Mesodermal cell (in vitro differentiated cells): ENCODE results near the gene POR.

Source experiments
- H3K27ac ChIP-seq: 2 replicates; pipeline ENCODE4 v1.7.0; 2013; ENCODE audit warnings: mild to moderate bottlenecking, low read depth, low read length, moderate library complexity; ENCODE audit not compliant: severe bottlenecking
- H3K36me3 ChIP-seq: 2 replicates; pipeline ENCODE4 v1.7.1; 2013; ENCODE audit warnings: mild to moderate bottlenecking, low read length, moderate library complexity; ENCODE audit not compliant: control insufficient read depth, insufficient read depth
- H3K4me1 ChIP-seq: one replicate; pipeline ENCODE4 v1.7.1; 2013; ENCODE audit warnings: mild to moderate bottlenecking, low read length; ENCODE audit not compliant: insufficient read depth, control insufficient read depth, poor library complexity, severe bottlenecking
- H3K4me3 ChIP-seq: 2 replicates; pipeline ENCODE4 v1.7.0; 2013; ENCODE audit warnings: low read length, control low read depth, mild to moderate bottlenecking; ENCODE audit not compliant: insufficient read depth, poor library complexity, severe bottlenecking; ENCODE audit errors: extremely low read depth
- H3K9me3 ChIP-seq: 2 replicates; pipeline ENCODE4 v1.7.1; 2013; ENCODE audit warnings: mild to moderate bottlenecking, low read length, moderate library complexity; ENCODE audit not compliant: control insufficient read depth
- WGBS, 2 experiments: methylation state at CpG; one replicate each; pipeline ENCODE4 v1.1.5; 2013; ENCODE audit warnings: missing lambda C conversion rate in 2 of 2; ENCODE audit not compliant: insufficient coverage in 2 of 2; 5-methylcytosine and 5-hydroxymethylcytosine counted together

POR gene

DNA sequence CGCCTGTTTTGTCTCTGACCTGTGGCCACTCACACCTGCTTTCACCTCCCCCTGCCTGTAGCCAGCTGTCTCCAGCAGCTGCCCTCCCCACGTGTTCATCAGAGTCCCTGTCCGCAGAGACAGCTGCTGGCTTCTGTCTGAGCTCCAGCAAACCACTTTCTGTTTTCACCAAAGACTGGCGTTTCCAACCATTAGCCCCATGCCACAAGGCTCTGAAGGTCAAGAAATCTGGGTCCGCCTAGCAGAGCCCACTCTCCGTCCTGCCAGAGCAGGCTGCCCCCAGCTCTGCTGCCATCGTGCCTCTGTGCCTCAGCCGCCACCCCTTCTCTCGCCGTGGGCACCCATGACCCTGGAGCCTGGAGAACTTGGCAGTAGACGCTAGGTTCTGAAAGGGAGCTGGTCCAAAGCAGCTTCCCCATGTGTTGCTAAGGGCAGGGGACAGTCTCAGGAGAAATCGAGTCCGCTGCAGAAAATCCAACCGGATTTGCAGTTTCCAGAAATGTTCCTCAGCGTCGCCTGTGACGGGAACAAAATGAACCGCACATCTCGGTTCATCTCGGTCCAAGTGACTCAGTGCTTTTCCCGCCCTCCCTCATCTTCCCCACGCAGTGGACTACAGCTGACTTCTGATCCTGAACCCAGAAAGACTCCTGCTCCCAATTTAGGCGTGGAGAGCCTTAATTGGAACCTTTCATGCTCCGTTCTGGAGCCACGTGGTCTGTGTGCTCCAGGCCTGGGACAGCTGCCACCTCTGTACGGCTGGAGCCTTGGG lies 51.4 kb downstream of the POR start:
- peaks cover 4% of the 10 kb centered on the region for H3K4me1 ChIP-seq
- WGBS, 2 experiments, result 94% methylated on average over 24 to 26 of the region's 26 CpGs
- peaks cover 24% of the 10 kb centered on the region for H3K36me3 ChIP-seq
- no peaks in the 10 kb centered on the region for H3K9me3 ChIP-seq
- H3K4me3 ChIP-seq, result no peak overlapping the region
- no peak overlapping the region for H3K27ac ChIP-seq

DNA sequence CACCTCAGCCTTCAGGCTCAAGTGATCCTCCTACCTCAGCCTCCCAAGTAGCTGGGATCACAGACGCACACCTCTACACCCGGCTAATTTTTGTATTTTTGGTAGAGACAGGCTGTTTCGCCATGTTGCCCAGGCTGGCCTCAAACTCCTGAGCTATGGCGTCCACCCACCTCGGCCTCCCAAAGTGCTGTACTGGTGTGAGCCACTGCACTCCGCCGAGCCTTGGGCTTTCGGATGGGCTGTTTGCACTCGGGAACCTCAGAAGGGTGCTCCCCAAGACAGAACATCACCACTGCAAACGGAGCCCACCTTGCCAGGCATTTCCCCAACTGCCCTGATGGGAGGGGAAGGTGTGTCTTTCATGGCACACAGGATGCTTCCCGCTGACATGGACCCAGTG lies 52.1 kb downstream of the POR start:
- H3K36me3 ChIP-seq, result peaks cover 22% of the 10 kb centered on the region
- H3K27ac ChIP-seq, result no peak overlapping the region
- H3K4me3 ChIP-seq, result no peak overlapping the region
- peaks cover 4% of the 10 kb centered on the region for H3K4me1 ChIP-seq
- no peaks in the 10 kb centered on the region for H3K9me3 ChIP-seq
- 88 to 96% methylated on average over 9 to 10 of the region's 11 CpGs for WGBS, 2 experiments

DNA sequence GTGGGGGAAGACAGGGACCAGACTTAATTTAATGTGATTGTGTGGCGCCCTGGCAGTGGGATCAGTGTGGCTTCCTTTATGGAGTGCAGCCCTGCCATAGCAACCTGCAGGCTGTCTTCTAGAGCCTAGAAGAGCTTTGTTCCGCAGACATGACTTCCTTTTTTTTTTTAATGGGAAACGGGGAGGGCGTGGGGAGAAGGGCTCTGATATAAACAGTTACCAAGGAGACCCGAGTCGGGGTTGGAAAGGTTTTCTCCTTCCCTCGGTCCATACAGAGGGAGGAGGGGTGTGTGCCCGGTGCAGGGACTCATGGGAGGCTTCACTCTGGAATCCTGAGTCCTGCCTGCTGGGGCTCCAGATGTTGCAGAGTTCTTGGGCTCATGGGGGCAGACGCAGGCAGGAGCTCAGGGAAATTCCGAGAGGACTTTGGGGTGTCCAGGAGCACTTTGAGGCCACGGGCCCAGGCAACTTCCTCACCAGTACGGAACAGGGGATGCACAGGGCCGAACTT lies 52.6 kb downstream of the POR start:
- Histone ChIP-seq H3K36me3 (peaks cover 24% of the 10 kb centered on the region), H3K4me1 (peaks cover 4% of the 10 kb centered on the region), H3K27ac (no peak overlapping the region), H3K4me3 (no peak overlapping the region), H3K9me3 (no peaks in the 10 kb centered on the region)
- 87 to 94% methylated on average over 9 to 10 of the region's 13 CpGs for WGBS, 2 experiments

DNA sequence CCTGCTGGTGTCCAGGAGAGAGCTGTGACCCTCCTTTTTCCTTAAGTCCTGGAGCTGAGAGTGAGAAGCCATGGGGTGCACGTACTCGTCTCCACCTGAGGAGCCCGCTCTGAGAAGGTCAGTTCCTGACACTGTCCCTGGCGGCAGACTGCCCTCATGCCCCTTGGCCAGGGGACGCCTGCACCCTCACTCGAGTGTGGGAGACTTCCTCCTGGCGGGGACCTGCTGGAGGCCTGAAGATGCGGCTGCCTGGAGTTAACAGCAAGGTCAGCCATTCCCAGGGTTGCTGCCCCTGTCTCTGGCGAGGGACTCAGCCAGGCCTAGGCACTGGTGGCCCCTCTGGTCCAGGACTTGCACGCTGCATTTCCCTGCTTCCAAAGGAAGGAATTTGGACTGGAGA lies 53.1 kb downstream of the POR start:
- no peak overlapping the region for H3K27ac ChIP-seq
- WGBS, 2 experiments, result 85 to 88% methylated on average over 9 to 10 of the region's 10 CpGs
- H3K4me1 ChIP-seq, result peaks cover 4% of the 10 kb centered on the region
- H3K9me3 ChIP-seq, result no peaks in the 10 kb centered on the region
- no peak overlapping the region for H3K4me3 ChIP-seq
- peaks cover 28% of the 10 kb centered on the region for H3K36me3 ChIP-seq

DNA sequence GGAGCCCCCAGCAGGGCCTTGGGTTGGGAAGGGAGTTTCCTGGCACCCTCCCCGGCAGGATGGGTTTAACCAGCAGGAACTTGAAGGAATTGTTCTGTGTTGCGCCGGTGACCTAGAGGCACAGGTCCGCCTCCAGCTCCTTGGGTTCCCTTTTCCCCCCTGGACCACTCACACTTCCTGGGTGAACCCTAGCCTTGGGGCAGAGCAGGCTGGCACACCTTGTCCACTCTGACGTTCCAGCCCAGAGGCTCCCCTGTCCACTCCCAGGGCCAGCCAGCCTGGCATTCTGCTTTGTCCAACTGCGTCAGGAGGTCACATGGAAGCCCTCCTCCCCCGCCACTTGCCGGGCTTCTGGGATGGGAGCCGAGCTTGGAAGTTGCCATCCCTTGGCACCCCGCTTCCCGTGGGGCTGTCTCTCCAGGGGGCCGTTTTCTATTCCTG lies 53.6 kb downstream of the POR start:
- Histone ChIP-seq H3K9me3 (no peaks in the 10 kb centered on the region), H3K36me3 (peaks cover 30% of the 10 kb centered on the region), H3K4me3 (no peak overlapping the region), H3K4me1 (peaks cover 4% of the 10 kb centered on the region), H3K27ac (no peak overlapping the region)
- 96 to 100% methylated on average over 9 to 12 of the region's 12 CpGs for WGBS, 2 experiments

DNA sequence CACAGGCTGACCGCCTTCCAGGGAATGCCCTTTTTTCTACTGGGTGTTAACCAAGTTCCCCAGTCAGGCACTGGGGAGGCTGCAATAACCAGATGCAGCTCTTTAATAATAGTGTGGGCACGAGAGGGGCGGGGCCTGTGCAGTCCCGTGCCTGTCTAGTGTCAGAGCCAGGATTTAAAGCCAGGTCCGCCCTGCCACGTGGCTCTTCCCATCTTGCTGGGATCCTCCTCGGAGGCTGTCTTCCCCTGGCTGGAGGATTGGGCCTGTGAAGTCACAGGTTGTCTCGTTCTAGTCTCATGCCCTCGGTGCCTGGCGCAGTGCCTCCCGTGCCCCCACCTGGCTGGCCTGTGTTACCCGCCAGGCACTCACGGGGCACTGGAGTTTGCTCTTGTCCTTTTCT lies 54.2 kb downstream of the POR start:
- H3K9me3 ChIP-seq, result no peaks in the 10 kb centered on the region
- peaks cover 34% of the 10 kb centered on the region for H3K36me3 ChIP-seq
- no peak overlapping the region for H3K4me3 ChIP-seq
- 96 to 97% methylated on average over 12 to 13 of the region's 13 CpGs for WGBS, 2 experiments
- H3K4me1 ChIP-seq, result peaks cover 4% of the 10 kb centered on the region
- H3K27ac ChIP-seq, result no peak overlapping the region

DNA sequence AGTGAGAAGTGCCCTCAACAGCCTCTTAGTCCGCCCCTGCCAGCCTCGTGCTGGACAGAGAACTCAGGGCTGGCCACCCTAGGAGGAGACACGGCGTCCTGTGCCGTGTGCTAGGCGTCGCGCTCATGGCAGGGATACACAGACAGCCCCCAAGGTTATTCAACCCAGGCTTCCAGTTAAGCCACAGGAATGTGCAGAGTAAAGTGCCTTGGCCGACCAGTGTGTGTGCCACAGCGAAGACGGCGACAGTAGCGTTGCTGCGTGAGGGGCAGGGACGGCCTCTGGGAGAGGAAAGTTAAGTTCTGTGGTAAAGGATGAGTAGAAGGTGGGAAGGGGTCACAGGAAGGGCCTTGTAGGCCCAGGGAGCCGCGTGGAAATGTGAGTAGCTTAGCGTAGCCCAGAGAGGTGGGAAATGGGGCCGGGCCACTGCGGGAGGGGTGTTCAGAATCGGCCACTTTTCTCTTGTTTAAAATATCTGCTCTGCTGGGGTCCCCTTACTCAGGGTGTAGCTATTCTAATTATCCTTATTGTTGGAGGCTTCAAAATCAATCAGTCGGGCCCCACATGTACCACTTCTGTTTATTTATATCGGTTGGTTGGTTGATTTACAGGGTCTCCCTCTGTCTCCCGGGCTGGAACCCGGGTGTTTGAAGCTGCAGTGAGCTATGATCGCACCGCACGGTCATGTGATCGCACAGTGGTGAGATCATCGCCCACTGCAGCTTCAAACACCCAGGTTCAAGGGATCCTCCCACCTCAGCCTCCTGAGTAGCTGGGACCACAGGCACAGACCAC lies 54.9 kb downstream of the POR start:
- H3K27ac ChIP-seq, result no peak overlapping the region
- H3K4me3 ChIP-seq, result no peak overlapping the region
- H3K4me1 ChIP-seq, result peaks cover 4% of the 10 kb centered on the region
- no peaks in the 10 kb centered on the region for H3K9me3 ChIP-seq
- H3K36me3 ChIP-seq, result peaks cover 35% of the 10 kb centered on the region
- 93 to 97% methylated on average over 19 to 29 of the region's 30 CpGs for WGBS, 2 experiments

DNA sequence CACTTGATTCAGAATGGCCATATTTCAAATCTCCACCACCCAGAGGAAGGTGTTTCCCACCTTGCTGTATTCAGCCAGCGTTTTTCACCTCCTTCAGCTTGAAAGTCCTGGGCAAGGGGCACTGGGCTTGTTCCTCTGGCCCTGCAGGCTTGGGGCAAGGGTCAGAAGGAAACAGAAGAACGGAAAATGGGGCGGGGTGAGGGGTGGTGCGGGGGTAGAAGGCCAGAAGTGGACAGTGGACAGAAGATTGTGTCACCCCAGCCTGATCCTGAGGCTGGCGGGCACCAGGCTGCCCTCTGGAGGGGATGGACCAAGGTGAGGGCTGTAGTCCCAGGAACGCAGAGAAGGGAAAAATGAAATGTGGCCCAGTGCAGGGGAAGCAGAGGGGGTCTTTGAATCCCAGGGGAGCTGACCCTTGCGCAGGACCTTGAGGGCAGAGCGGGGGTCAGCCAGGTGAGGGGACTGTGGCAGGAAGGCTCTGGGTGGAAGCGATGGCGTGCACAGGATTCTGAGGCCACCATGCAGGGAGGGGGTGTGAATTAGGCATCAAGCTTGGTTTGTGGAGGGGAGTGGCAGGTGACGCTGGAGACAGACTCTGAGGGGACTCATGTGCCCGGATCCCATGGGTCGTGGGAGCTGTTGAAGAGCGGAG lies 56.5 kb downstream of the POR start:
- Histone ChIP-seq H3K27ac (no peak overlapping the region), H3K4me1 (peaks cover 4% of the 10 kb centered on the region)

DNA sequence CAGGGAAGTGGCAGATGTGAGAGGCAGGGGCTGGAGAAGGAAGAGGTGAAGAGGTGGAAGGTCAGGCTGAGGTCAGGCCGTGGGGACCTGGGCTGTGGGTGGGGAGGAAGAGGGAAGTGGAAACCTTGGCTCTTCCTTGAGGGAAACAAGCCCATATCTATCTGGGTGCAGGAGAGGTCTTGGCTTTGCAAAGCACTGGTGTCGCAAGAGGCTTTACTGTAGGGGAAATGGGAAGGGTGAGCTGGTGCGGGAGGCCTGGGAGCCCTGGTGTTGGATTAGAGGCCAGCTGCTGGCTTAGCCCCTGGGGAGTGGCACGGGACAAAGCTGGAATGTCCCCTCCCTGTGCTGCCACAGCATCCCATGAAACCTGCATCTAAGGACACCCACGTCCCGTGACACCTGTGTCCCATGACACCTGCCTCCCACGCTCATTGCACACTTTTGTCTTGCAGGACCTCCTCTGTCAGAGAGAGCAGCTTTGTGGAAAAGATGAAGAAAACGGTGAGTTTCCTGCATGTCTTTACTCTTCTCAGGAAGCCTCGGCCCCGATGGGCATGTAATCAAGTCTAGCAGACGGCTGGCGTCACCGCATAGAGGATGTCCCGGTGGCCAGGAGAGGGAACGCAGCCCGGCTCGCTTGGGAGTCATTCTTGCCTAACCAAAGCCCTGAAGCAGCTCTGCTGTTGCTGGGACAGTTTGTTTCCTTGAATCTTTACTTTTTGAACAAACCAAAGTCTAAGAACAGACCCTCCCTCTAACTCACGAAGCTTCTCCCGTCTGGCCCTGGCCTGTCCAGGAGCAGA lies 57.2 kb downstream of the POR start:
- 89 to 92% methylated on average over 17 to 18 of the region's 19 CpGs for WGBS, 2 experiments
- H3K4me1 ChIP-seq, result peaks cover 4% of the 10 kb centered on the region
- no peak overlapping the region for H3K27ac ChIP-seq
- no peak overlapping the region for H3K4me3 ChIP-seq
- peaks cover 30% of the 10 kb centered on the region for H3K36me3 ChIP-seq
- H3K9me3 ChIP-seq, result no peaks in the 10 kb centered on the region

More for the DNA sequence above, 56.5 kb downstream of the POR start:
- no peak overlapping the region for H3K4me3 ChIP-seq
- no peaks in the 10 kb centered on the region for H3K9me3 ChIP-seq
- peaks cover 30% of the 10 kb centered on the region for H3K36me3 ChIP-seq
- 91 to 96% methylated on average over 9 to 13 of the region's 14 CpGs for WGBS, 2 experiments

DNA sequence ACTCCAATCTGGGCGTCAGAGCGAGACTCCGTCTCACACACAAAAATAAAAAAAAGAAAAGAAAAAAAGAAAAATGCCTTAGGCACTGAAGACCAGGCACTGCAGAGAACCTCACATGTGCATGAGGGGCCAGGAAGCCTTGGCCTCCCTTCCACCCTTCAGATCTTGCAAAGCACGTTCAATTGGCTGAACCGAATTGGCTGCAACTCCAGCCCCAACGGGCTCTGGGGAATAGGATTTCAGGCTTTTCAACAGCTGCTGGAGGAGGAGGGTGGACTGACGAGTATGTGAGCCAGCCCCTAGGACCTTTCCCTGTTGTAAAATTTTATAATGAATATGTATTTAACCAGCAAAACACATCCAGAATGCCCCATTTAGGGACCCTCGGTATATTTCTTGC lies 62.8 kb downstream of the POR start:
- H3K36me3 ChIP-seq, result peaks cover 44% of the 10 kb centered on the region
- no peak overlapping the region for H3K4me3 ChIP-seq
- H3K9me3 ChIP-seq, result no peaks in the 10 kb centered on the region
- H3K4me1 ChIP-seq, result no peaks in the 10 kb centered on the region
- no peak overlapping the region for H3K27ac ChIP-seq
- 87 to 100% methylated on average over 1 to 3 of the region's 8 CpGs for WGBS, 2 experiments
